SK-MEL-5 (cell line): ENCODE measurements around the gene DHH. TPM values are rescaled to one million over a fixed set of nuclear protein-coding genes. Genes with fewer than 3 reads are reported as not detected.
A peak's percentile ranks its signal among the peaks of the same experiment; 100 is the strongest.

Source experiments
- DNase-seq: peaks from one replicate; pipeline ENCODE4 v3.0.0-alpha.2; 2016; ENCODE audit warnings: low read depth, low spot score
- in situ Hi-C: cut with HindIII; loops from 2 replicates; pipeline ENCODE4 v1.10.0; 2016; ENCODE audit warnings: low sequenced_read_pairs, high pct_unique_total_duplicates, low pct_unique_long_range_greater_than_20kb
- total RNA-seq: library from RNA; depleted of rRNA; stranded (reverse); fragments of >200 nt; shearing (Covaris generic); gene quantifications from 2 replicates; pipeline ENCODE4 v1.2.3, GENCODE V29; 2014

The DHH gene
- total RNA-seq, 1 experiment from 2014 or later, result 0.05 TPM

DNA sequence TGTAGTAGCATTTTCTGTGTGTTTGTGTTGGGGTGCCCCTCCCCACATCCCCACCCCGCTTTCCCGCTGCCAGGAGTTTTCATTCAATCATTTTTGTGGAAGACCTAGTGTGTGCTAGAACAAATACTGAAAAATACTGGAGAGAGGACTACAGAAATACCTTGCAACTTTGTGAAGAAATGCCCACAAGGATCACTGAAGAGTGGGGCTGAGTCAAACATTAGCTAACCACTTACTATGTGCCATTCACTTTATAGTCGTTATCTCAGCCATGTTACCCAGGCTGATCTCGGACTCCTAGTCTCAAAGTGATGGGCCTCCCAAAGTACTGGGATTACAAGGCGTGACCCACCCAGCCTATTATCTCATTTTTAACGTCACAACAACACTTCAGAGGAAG is 16.6 kb upstream of the DHH start:
- in situ Hi-C loops, result no loop called here
- no peak for DNase-seq

DNA sequence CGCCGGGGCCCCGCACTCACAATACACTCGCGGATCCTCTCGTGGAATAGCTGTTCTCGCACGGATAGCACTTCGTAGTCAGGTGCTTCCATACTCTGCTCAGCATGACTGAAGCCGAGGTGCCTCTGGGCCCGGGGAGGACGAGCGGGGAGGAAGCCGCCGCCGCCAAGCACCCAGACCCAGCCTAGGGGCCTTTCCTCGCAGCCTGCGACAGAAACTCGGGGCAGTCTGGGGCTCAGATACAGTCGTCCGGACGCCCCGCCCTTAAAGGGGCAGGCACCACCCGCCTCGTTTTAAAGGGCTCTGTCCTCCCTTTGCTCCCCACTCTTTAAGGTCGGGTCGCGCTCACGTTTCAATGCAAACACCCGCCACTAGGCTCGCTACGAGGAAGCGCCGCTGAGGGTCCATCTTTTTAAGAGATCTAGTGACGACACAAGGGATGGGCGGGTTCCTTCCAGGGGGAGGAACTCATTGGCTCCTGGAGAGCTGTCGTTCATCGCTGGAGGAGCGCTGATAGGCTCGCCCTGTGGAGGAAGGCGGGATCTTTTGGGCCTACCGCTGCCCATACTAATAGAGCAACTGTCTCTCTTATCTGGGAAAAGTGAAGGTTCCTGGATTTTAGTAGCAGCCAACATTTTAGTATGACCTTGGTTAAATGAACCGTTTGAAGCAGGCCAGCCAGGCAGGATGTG is 16.0 kb upstream of the DHH start, which contains the start of gene LMBR1L:
TSS of gene LMBR1L (minus strand) at position 384 of the 692 bp plus-strand sequence. CDS start at position 92, 292 bp downstream.
- peak; percentile 98 for DNase-seq
- in situ Hi-C loops, result no loop called here

DNA sequence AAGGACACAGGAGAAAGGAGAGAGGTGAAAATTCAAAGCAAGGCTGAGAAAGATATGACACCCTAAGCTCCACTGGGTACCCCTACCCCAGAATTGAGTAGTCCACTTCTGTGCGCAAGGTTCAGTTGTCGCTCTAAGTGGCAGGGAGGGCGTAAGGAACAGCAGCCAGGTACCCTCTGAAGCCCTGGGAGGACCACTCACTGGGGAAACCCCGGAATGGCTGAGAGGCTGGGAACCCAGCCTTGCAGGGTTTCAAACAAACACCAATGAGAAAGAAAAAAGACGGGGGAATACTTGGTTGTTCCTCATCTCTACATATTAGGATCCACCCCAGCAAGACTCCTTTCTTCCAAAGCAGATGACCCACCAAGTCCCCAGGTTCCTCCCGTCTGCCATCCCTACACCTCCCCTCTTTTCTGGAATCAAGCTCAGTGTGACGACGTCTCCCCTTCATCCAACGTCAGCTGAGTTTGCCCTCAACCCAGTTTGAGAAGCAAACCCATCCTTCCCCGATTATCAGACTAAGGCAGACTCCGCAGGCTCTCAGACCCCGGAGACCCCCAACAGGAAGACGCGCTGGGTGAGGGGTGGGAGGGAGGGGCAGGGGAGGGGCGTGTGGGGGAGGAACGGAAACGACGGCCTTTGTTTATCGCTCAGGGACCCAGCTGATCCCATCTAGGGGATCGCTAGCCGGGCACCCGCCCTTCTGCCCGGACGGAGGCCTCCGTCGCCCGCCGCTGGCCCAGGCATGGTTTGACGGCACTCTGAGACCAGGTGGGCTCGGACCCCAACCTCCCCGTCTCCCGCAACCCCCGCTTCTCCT is 15.3 kb upstream of the DHH start:
- no peak for DNase-seq
- in situ Hi-C loops, result no loop called here

DNA sequence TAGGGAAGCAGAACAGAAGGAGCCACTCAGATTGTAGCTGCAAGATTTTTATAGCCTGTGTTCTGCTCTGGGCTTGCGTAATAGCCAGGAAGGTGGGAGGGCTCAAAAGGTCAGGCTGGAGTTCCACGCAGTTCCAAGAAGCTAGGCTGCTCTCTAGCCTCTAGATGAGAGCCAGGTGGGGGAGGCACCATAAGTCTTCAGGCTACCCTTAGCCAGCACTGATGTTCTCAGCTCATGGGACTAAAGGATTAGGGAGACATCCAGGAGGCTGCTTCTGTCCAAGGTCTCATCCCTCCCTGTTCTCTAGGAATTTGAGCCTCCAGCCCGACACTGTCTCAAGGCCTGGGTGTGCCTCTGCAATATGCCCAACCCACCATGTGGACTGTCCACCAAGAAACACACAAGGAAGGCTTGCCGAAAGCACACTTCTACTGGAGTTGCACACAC is 14.4 kb upstream of the DHH start:
- peak; percentile 46 for DNase-seq
- in situ Hi-C loops, result no loop called here

DNA sequence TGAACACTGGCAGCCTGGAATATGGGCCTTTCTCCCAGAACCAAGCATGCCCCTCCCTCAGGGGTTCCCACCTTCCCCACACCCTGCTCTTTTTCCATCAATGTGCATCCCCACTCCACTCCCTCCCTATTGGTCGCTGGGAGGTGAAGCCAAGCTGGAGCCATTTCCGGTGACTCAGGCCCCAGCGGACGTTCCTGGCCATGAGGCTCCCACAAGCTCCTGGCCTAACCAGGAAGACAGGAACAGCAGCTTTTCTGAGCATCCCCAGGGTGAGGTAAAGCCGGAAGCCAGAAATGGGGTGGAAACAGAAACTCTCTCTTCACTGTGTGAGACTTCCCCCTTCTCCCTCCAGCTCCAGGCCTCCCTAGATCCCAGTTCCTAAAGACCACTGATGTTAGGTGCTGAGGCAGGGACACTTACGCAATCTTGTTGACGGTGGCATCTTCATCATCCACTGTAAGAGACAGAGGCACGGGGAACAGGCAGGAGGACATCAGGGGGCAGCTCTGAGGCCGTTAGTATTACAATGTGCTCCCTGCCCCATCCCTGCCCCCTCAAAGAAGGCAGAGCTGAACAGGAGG is 11.0 kb upstream of the DHH start:
- in situ Hi-C loops, result no loop called here
- no peak for DNase-seq

DNA sequence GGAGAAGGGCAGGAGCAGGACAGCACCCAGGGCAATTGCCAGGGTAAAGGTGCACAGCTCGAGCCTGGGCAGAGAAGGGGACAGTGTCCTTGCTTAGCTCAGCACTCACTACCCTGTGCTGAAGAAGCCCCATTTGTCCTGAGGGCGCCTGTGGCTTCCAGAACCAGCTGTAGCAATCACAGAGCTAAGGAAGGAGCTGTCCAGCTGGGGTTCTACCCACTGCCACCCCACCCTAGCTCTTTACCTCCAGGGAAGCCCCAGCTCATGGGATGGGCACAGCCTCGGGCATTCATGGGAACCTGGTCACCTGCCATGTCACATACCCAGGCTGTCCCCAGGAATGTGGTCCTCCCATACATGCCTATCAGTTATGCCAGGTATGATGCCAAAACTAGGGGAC is 10.2 kb upstream of the DHH start:
- DNase-seq, result no peak
- in situ Hi-C loops, result no loop called here

DNA sequence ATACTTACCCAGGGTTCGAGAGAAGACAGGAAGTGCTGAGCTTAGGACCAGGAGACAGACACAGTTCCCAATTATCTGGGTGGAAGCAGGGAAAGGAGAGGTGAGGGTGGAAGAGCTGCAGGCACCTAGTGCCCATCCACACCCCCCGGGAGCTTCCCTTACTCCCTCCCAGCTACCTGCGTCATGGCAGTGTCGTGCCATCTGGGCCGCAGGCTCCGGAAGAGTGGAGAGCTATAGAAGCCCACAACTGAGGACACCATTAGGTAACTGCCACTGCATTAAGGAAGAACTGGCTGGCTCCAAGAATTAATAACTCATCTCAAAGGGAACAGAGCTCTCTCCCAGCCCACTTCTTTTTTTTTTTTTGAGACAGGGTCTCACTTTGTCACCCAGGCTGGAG is 5.8 kb upstream of the DHH start:
- no peak for DNase-seq
- in situ Hi-C loops, result no loop called here

DNA sequence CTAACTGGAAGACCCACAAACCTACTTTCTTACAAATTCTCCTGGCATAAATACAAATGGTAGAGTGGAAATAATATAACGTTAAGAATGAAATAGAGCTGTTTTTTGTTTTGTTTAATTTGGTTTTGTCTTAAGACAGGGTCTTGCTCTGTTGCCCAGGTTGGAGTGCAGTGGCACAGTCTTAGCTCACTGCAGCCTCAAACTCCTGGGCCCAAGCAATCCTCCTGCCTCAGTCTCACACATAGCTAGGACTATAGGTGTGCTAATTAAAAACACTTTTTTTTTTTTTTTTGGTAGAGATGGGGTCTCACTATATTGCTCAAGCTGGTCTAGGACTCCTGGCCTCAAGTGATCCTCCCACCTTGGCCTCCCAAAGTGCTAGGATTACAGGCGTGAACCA is 4.1 kb upstream of the DHH start:
- DNase-seq, result no peak
- in situ Hi-C loops, result no loop called here

DNA sequence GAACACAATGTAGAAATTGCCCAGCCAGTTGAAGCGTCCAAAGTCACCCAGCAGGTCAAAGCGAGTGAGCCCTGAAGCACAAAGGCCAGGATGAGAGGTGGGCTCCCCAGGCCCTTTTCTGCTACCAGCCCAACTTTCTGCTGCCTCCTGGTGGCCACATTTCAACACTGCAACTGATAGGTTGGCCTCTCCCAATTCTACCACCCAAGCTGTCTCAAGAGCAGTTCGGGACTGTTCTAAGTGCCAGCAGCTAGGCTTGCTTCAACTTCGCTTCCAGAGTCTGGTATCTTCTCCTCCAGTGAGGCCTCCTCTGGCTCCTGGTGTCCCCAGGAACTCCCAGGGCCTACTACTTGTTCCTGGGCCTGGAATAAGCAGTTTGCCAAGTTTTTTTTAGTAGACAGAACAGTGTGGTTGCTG is 3.4 kb upstream of the DHH start:
- DNase-seq, result peak; percentile 79
- in situ Hi-C loops, result no loop called here

DNA sequence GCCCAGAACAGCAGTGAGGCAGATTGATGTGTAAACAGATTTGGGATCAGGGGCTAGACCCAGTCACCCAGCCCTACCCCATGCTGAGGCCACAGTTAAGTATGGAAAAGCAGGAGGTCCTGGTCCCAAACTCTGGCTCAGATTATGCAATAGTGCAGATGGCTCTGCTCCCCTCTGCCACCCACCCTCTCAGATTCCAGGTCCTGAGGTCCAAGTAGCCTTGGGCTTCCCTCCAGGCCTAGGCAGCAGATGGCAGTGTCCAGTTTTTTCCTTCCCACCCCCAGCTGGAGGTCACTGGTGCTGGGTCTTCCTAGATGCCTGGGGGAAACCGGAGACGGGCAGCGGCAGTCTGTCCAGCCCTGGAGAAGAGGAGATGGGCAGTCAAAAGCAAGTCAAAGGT is 2.8 kb upstream of the DHH start:
- in situ Hi-C loops, result no loop called here
- DNase-seq, result no peak

DNA sequence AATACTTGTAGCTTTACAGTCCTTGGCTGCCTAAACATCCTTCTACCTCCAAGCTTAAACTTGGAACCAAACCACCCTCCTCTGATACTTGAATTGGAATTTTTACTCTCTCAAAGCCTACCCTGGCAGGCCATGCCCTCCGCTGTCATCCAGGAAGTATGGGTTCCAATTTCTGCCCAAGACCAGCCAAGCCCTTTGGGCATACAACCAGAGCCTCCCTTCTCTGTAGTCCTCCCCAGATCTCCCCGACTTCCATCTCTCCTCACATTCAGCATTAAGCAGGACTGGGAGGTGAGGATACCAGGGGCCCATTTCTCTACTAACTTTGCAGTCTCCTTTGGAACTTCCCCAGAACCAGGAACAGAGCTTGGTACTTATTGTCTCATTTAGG is 369 bp upstream of the DHH start:
- no peak for DNase-seq
- in situ Hi-C loops, result no loop called here

DNA sequence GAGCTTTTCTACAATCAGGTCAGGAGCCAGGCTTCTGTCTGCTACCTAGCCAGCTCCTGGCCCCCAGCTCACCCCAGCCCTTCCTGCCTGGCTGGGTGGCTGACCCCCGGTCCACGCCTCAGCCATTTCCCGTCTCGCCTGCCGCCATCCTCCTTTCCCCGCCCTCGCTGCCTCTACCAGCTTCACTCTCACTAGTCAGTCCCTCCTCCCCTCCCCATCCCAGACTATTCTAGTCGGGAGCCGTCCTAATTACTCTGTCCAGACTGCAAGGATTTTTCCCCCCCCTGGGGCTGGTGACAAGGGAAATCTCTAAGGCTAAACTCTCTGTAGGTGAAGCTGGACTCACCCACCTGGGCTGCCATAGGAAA is 825 bp downstream of the DHH start:
- in situ Hi-C loops, result no loop called here
- no peak for DNase-seq

DNA sequence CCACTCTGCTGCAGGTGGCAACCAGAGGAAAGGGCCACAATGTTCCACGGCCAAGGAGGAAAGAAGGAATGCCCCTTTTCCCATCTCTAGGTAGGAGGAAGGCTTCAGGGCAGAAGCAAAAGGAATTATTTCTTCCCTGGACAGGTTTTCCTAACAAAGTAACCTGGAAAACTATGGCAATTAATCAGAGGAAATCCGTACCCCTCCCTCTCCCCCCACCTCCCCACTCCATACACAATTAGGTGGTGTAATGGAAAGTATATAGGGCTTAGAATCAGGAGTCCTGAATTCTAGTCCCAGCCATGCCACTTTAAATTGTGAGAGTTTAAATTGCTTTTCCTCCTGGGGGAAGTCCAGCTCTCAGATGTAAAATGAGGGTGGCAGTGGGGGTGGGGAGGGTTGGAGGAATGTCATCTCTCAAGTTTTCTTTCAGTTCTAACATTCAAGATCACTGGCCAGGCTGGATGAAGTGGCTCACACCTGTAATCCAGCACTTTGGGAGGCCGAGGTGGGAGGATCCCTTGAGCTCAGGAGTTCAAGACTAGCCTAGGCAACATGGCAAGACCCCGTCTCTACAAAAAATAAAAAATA is 1.7 kb downstream of the DHH start:
- DNase-seq, result no peak
- in situ Hi-C loops, result no loop called here

DNA sequence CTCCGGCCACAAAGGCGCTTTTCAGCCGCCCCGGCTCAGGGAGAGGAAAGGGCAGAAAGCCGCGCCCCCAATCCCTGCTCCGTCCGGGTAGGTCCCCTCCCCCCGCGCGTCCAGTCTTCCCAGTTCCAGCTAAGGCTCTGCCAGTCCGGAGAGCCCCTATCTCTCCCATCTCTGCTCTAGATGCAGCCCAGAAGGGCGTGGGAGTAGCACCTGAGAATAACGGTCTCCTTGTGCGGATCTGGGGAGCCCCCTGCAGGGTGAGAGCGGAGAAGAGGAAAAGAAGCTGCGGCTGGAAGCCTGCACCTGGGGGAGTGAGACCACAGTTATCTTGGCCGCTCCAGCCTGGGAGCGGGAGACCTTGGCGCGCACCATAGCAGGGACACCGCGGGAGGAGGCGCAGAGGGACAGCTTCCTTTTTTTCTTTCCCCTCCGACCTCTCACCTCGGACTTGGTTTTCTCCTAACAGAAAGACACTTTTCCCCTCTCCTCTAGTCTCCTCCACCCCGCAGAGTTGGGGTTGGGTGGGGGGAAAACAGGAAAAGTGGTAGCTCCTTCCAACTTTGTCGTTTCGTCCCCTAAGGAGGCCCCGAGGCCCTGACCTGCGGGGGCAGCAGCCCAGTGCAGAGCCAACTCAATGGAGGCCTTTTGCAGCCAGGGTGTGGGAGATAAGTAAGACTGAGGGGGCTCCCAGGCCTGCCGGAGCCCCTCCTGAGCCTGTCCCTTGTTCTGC is 2.4 kb downstream of the DHH start:
- peak; percentile 87 for DNase-seq
- in situ Hi-C loops, result no loop called here

DNA sequence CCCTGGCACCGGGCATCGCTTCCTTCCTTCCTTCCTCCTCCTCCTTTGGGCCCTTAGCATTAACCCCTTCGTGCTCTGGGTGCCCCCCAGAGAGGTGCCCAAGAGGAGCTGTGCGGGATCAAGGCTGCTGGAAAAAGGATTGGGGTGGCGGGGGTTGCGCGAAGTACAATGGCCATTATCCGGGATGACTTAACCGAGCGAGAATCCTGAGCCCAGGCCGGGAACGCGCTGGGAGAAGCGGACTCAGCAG is 2.8 kb downstream of the DHH start:
- in situ Hi-C loops, result no loop called here
- no peak for DNase-seq

DNA sequence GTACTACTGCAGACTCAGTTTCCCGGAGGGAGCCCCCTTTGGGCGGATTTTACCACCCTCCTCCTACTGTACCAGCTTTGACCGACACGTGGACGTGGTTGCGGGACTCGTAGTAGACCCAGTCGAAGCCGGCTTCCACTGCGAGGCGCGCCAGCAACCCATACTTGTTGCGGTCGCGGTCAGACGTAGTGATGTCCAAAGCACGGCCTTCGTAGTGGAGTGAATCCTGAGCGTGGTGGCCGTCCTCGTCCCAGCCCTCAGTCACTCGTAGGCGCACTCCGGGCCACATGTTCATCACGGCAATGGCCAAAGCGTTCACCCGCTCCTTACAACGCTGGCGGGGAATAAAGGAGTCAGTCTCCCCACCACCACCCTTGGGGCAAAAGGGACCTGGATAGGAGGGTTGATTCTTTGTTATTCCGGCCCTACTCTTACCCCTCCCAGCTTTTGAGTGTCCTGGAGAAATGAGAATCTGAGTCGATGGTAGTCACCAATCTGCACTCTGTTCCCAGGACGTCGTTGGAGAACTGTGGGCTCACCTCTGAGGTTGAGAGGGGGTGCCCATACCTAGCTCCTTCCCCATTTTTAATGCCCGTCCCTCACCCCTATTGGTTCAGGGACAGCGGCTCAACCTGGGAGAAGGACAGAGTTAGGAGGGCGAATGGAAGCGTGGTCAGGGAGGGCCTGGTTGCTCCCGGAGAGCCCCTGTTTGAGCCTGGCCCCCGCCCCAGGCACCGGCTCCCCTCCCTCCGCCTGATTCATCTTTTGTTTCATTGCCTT is 3.4 kb downstream of the DHH start:
- no peak for DNase-seq
- in situ Hi-C loops, result no loop called here
